ENCODE measurements around the gene LSM5.

The LSM5 gene

DNA sequence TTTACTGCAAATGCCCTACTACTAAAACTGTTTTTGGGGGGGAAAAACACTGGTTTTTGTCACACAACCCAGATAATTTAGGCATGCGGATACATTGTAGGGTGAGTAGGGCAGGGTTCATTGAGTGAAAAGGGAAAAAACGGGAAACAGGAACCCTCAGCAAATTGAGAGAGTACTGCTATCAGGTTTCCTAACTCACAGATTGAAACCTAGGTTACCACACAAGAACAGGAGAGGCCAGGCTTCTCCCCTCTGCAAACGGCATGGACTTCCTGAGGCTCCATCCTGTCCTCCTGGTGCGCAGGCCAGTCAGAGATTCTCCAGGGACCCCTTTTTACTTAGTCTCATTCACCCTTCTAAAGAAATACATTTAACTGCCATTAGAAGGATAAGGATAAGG lies 35.7 kb upstream of the LSM5 start:
- Histone ChIP-seq H3K27me3 (no peaks in the 10 kb centered on the region), H3K4me3 (no peak overlapping the region), H3K27ac (no peak overlapping the region), H3K36me3 (no peaks in the 10 kb centered on the region), H3K4me1 (no peaks in the 10 kb centered on the region), H3K9me3 (no peaks in the 10 kb centered on the region)
- DNase-seq: no peak
- intact Hi-C loops (cut with DNase I; ENCODE audit: low total_unique reads): no loop called here
- TF ChIP-seq, protein P1, sequence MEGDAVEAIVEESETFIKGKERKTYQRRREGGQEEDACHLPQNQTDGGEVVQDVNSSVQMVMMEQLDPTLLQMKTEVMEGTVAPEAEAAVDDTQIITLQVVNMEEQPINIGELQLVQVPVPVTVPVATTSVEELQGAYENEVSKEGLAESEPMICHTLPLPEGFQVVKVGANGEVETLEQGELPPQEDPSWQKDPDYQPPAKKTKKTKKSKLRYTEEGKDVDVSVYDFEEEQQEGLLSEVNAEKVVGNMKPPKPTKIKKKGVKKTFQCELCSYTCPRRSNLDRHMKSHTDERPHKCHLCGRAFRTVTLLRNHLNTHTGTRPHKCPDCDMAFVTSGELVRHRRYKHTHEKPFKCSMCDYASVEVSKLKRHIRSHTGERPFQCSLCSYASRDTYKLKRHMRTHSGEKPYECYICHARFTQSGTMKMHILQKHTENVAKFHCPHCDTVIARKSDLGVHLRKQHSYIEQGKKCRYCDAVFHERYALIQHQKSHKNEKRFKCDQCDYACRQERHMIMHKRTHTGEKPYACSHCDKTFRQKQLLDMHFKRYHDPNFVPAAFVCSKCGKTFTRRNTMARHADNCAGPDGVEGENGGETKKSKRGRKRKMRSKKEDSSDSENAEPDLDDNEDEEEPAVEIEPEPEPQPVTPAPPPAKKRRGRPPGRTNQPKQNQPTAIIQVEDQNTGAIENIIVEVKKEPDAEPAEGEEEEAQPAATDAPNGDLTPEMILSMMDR (IDR thresholded peaks at IDR 0.05): no peak

DNA sequence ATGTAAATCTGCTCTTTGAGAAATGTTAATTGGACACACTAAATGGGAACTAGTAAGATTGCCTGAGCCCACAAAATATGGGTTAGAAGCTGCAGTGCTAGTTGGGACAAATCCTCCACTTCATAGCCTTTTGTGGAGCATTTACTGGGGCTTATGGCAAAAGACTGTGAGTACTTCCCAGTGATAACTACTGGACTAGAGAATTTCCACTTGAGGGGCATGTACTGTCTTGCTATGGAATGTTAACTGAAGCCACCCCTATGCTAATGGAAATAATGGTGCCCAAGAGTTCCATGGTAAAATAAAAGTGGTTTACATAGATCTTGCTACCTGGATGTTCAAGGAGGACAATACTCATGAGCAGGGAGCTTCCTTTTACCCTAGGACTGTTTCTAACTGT lies 34.5 kb upstream of the LSM5 start:
- no peaks in the 10 kb centered on the region for H3K4me1 ChIP-seq
- H3K36me3 ChIP-seq: no peaks in the 10 kb centered on the region
- TF ChIP-seq, protein P1 (IDR thresholded peaks at IDR 0.05): no peak
- no peak overlapping the region for H3K27ac ChIP-seq
- H3K9me3 ChIP-seq: no peaks in the 10 kb centered on the region
- no peaks in the 10 kb centered on the region for H3K27me3 ChIP-seq
- no peak overlapping the region for H3K4me3 ChIP-seq
- no peak for DNase-seq
- intact Hi-C loops (cut with DNase I; ENCODE audit: low total_unique reads): no loop called here

DNA sequence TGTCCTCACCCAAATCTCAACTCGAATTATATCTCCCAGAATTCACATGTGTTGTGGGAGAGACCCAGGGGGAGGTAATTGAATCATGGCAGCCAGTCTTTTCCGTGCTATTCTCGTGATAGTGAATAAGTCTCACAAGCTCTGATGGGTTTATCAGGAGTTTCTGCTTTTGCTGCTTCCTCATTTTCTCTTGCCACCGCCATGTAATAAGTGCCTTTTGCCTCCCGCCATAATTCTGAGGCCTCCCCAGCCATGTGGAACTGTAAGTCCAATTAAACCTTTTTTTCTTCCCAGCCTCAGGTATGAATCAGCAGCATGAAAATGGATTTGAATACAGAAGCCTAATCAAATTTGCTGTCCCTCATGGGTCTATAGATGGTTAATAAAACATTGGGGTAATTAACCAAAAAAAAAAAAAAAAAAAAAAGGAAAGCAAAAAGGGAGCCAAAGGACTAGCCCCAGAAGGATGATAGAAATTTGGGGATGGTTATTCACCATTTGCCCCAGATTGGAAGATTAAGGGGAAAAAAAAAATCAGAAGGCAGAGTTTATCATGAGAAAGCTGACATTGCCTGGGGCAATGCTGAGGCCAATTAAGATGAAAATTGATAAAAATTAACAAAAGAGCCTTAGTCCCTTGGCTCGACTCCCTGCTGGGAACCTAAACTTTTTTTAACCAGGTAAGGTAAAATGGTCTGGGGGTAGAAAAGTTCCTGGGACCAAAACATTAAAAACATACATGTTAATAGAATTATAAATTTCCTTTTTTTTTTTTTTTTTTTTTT lies 32.8 kb upstream of the LSM5 start:
- intact Hi-C loops (cut with DNase I; ENCODE audit: low total_unique reads): no loop called here
- H3K9me3 ChIP-seq: no peaks in the 10 kb centered on the region
- H3K4me3 ChIP-seq: no peak overlapping the region
- no peaks in the 10 kb centered on the region for H3K27me3 ChIP-seq
- TF ChIP-seq, protein P1 (IDR thresholded peaks at IDR 0.05): no peak
- DNase-seq: no peak
- no peaks in the 10 kb centered on the region for H3K4me1 ChIP-seq
- no peak overlapping the region for H3K27ac ChIP-seq
- no peaks in the 10 kb centered on the region for H3K36me3 ChIP-seq

DNA sequence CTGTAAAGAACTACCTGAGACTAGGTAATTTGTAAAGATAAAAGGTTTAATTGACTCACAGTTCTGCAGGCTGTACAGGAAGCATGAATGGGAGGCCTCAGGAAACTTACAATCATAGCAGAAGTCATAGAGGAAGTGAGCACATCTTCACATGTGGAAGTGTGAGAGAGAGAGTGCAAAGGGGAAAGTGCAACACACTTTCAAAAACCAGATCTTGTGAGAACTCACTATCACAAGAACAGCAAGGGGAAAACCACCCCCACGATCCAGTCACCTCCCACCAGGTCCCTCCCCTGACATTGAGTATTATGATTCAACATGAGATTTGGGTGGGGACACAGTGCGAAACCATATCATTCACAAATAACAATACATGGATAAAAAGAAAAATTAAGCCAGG lies 29.6 kb upstream of the LSM5 start:
- Histone ChIP-seq H3K36me3 (no peaks in the 10 kb centered on the region), H3K4me1 (peaks cover 0 to 7% (median 3%) of the 10 kb centered on the region in 4 donors), H3K9me3 (no peaks in the 10 kb centered on the region), H3K27me3 (no peaks in the 10 kb centered on the region), H3K27ac (no peak overlapping the region), H3K4me3 (no peak overlapping the region)
- DNase-seq: no peak
- TF ChIP-seq, protein P1 (IDR thresholded peaks at IDR 0.05): no peak
- intact Hi-C loops (cut with DNase I; ENCODE audit: low total_unique reads): no loop called here

DNA sequence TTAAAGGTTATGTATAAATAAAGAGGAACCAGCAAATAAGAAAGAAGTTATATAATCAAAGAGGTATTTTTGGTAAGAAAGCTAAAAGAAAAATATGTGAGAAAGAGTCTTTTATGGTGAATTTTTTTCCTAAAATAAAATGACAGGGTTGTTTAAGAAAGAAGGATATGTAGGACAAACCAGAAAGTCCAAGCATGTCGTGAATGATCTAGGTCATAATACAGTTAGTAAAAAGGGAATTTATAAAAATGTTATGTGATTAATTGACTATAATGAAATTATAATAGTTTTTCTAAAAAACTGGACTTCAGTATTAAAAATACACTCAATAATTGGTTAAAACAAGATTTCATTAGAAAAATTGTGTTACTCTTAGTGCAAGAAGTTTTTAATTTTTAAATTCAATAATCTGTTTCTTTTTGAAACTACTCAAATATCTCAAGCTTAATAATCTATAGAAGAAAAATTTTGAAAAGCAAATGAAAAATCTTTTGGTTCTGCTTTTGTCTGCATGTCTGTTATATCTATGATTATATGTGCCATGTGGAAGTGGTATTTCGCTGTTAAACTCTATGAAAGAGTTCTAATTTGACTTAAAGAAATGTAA lies 28.5 kb upstream of the LSM5 start:
- Histone ChIP-seq H3K4me1 (peaks cover 0 to 10% (median 4%) of the 10 kb centered on the region in 4 donors), H3K27me3 (no peaks in the 10 kb centered on the region), H3K4me3 (no peak overlapping the region), H3K36me3 (no peaks in the 10 kb centered on the region), H3K9me3 (no peaks in the 10 kb centered on the region), H3K27ac (no peak overlapping the region)
- intact Hi-C loops (cut with DNase I; ENCODE audit: low total_unique reads): no loop called here
- TF ChIP-seq, protein P1 (IDR thresholded peaks at IDR 0.05): no peak
- DNase-seq: no peak
